Renal pelvis (tissue), 4 donors: Measurements from ENCODE around the gene C5AR1. TPM values are rescaled to one million over a fixed set of nuclear protein-coding genes. Genes with fewer than 3 reads are reported as not detected.
"Not testable (repeated sequence)": the region's sequence is repeated elsewhere in the genome, so short reads cannot be mapped to it uniquely, and the experiment has no call there.

Experiments used
- DNase-seq: peaks from one replicate; pipeline ENCODE4 v3.0.0-alpha.2; 2013
- polyA plus RNA-seq, 3 donors: library from polyadenylated mRNA; unstranded; fragments of 120-200 nt; gene quantifications; one replicate each; pipeline ENCODE4 v1.2.1, GENCODE V29; 2013; ENCODE audit not compliant: insufficient read length in 3 of 3

Gene C5AR1
- polyA plus RNA-seq, 3 donors = 2.9 to 7.4 (median 7.1) TPM

DNA sequence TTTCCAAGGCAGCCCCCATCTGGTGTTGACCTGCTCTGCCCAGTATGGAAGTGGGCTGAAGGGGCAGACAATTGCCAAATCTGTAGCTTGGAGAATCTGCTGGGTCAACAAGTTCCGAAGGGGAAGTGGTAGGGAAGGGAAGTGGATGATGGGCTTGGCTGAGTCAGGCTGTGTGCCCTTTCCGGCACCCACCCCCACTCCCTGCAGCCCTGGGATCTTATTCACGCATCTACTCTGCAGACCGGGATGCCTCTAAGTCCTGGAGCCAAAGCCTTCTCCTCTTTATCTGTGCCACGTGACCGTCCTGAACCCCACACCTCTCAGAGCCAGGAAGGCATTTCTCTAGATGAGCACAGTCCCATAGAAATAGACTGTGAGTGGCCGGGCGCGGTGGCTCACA is 14.8 kb downstream of the C5AR1 start:
- DNase-seq = no peak

DNA sequence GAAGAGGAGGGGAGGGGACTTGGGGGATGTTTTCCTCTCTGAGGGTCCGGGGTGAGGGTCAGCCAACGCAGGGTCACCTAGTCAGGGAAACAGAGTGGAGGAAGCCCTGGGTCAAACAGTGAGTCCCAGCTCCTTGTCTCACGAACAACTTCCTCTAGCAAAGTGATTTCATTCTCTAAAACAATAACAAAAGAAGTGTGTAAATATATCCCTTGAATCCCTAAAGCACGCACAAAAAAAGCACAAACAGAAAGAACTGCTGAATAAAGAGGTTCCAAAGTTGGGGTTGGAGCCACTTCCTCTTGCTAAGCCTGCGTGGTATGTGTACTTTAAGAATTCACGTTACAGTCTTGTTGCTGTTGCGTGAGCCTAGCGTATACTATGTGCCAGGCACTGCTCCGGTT is 20.8 kb downstream of the C5AR1 start:
- DNase-seq = no peak

DNA sequence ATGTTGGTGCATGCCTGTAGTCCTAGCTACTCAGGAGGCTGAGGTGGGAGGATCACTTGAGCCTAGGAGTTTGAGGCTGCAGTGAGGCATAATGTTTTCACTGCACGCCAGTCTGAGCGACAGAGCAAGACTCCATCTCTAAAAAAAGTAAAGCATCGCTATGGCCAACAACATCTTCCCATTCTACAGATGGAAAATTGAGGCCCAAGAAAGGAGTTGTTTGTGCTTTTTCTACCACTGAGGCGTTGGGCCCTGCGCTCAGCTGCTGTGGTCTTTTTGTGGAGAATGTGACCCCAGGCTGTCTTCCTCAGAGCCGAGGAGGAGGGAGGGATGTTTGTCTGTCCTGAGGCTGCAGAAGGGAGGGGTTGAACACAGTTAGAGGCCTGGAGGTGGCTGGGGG is 21.8 kb downstream of the C5AR1 start:
- no peak for DNase-seq

DNA sequence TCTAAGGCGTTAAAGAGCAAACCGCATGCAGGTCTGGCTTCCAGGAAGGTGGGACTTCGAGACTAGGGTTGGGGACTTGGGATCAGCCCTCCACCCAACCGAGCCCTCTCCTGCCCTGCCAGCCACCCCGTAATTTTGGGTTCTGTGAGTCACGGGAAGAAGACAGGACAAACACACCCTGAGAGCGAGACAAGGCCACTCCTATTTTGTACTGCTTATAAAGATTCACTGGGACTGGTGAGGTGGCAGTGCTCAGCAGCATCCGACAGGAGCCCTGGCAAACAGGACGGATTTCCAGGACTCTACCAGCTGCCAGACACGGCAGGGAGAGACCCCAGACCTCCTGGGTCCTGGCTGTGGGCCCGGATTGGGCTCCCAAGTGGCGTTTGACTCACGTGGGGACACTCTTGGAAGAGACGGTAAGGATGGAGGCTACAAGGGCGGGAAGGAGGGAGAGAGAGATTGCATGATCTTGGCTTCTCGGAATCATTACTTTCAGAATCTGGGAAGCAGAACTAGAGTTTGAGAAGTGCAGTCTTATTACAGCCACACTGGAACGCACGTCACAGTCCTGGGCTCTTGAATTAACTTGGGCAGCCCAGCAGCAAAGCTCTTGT is 22.4 kb downstream of the C5AR1 start, which contains the start of gene C5AR2:
Gene C5AR2, plus strand, starts transcription at position 245 of the 617 bp plus-strand sequence. CDS start 8,625 bp downstream, outside the sequence.
- no peak for DNase-seq

DNA sequence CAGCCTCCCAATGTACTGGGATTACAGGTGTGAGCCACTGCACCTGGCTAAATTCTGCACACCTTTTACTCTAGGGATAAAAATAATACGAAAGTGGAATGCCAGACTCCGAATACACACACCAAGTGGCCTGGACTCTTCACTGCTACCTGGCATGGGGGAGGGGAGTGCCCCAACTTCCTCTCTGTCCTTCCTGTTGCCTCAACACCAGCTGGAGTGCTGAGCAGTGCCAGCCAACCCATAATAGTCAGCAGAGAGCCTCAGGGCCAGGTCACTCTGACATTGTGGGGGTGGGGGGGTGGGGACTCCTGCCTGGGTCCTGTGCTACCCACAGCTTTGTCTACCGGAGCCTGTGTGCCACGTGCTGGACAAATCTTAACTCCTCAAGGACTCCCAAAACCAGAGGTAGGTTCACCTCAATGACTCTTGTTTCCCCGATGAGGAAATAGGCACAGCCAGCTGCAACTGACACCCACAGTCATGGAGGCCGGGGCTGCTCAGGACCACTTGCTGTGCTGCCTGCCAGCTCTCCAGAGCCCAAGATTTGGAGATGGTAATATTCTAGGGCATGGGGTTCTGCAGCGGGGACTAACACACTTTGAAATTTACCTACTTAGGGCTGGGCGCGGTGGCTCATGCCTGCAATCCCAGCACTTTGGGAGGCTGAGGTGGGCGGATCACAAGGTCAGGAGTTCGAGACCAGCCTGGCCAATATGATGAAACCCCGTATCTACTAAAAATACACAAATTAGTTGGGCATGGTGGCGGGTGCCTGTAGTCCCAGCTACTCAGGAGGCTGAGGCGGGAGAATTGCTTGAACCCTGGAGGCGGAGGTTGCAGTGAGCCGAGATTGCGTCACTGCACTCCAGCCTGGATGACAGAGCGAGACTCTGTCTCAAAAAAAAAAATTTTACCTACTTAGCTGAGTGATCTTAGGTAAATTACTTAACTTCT is 27.4 kb downstream of the C5AR1 start:
- DNase-seq = not testable (repeated sequence)

DNA sequence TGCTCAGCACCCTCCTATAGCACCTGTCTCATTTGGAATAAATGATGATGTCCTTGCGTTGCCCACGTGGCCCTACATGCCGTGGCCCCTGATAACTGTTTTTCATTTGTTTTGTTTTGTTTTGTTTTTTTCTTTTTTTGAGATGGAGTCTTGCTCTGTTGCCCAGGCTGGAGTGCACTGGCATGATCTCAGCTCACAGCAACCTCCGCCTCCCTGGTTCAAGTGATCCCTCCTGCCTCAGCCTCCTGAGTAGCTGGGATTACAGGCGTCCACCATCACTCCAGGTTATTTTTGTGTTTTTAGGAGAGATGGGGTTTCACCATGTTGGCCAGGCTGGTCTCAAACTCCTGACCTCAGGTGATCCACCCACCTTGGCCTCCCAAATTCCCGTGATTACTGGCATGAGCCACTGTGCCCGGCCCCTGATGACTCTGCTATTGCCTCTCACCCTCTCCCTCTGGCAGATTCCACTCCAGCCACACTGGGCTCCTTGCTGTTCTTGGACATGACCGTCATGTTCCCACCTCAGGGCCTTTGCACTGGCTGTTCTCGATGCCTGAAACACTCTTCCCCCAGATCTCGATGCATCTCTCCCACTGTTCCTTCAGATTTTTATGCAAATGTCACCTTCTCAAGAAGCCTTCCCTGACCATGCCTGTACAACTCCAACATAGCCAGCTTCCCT is 29.7 kb downstream of the C5AR1 start:
- no peak for DNase-seq

DNA sequence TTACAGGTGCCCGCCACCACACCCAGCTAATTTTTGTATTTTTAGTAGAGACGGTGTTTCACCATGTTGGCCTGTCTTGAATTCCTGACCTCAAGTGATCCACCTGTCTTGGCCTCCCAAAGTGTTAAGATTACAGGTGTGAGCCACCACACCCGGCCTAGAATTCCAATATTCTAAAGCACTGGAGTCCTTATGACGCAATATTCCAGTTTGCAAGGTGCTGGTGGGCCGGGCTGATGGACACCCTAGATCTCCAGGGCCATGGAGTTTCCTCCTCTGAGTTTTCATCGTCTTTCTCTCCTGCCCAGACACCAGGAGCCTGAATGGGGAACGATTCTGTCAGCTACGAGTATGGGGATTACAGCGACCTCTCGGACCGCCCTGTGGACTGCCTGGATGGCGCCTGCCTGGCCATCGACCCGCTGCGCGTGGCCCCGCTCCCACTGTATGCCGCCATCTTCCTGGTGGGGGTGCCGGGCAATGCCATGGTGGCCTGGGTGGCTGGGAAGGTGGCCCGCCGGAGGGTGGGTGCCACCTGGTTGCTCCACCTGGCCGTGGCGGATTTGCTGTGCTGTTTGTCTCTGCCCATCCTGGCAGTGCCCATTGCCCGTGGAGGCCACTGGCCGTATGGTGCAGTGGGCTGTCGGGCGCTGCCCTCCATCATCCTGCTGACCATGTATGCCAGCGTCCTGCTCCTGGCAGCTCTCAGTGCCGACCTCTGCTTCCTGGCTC is 31.0 kb downstream of the C5AR1 start:
- no peak for DNase-seq

DNA sequence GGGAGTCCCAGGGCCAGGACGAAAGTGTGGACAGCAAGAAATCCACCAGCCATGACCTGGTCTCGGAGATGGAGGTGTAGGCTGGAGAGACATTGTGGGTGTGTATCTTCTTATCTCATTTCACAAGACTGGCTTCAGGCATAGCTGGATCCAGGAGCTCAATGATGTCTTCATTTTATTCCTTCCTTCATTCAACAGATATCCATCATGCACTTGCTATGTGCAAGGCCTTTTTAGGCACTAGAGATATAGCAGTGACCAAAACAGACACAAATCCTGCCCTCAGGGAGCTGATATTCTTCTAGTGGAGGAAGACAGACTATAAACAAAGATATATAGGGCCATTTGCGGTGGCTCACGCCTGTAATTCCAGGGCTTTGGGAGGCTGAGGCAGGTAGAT is 32.1 kb downstream of the C5AR1 start:
- no peak for DNase-seq

DNA sequence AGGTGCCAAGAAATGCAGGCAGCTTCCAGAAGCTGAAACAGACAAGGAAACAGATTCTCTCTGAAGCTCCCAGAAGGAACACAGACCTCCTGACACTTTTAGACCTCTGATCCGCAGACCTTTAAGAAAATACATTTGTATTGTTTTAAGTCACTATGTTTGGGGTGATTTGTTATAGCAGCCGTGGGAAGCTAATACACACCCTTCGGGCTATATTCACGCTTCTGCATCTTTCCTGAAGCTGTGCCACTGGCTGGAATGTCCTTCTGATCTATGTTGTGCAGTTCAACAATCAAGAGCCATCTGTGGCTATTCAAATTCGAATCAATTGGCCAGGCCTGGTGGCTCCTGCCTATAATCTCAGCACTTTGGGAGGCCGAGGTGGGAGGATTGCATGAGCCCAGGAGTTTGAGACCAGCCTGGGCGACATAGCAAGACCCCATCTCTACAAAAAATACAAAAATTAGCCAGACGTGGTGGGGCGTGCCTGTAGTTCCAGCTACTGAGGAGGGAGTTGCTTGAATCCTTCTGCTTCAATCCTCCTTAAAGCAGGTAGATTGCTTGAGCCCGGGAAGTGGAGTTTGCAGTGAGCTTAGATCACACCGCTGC is 33.6 kb downstream of the C5AR1 start:
- no peak for DNase-seq

DNA sequence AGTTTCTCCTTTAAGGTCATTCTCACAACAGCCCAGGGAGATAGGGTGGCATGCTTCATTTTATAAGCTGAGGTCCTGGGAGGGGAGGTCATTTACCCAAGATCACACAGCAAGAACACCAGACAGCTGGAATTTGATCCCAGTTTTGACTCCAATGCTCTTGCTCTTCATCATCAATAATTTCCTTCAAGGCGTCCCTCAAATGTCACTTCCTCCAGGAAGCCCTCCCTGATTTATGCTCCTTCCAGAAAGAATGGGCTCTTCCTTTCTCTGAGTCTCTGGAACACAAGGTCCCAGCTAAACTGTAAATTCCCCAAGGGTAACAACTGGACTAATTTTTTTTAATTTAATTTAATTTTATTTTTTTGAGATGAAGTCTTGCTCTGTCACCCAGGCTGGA is 34.8 kb downstream of the C5AR1 start:
- no peak for DNase-seq

DNA sequence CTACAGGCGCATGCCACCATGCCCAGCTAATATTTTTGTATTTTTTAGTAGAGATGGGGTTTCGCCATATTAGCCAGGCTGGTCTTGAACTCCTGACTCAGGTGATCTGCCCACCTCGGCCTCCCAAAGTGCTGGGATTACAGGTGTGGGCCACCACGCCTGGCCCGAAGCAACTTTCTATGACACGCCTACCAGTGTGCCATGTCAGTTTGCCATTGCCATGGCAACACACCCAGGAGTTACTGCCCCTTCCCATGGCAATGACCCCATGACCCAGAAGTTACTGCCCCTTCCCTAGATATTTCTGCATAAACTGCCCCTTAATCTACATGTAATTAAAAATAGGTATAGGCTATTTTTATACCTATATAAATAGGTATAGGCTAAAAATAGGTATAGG is 36.4 kb downstream of the C5AR1 start:
- DNase-seq = not testable (repeated sequence)

DNA sequence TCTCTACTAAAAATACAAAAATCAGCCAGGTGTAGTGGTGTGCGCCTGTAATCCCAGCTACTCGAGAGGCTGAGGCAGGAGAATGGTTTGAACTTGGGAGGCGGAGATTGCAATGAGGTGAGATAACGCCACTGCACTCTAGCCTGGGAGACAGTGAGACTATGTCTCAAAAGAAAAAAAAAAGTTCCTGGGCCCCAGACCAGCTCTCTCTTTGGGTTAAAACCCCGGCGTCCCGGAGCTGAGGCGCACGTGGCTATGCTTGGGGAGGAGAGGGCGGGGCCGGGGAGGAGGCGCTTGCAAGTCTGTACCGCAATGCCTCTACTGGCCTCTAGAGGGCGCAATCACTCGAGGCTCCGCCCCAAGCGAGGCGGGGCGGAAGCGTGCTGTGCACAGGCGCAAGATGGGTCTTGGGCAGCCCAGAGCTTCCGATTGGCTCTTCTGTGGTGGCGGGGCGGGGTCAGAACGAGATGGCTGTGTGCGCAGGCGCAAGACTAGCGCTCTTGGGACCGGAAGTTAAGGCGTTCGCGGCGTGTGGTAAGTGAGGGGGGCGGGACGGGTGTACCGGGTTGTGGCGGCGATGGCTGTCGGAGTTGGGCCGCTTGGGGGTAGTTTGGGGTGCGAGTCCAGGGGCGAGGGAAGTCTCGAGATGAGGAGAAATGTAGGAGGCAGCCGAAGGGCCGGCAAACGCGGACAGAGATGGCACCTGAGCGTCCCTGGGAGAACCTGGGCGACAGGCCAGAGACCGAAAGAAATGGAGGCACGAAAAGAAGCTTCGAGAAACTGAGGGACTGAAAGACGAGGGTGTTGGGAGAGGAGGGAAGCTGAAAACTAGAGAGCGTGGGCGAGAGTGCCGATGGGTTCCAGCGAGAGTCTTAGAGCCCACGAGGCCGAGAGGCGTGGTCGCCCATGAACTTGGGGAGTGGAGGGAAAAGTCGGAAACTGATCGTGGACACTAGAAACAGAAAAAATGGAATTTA is 39.4 kb downstream of the C5AR1 start, which contains the start of gene DHX34:
Gene DHX34, plus strand, starts transcription at position 497 of the 977 bp plus-strand sequence. CDS start 3,716 bp downstream, outside the sequence.
- DNase-seq = peak; percentile 97

DNA sequence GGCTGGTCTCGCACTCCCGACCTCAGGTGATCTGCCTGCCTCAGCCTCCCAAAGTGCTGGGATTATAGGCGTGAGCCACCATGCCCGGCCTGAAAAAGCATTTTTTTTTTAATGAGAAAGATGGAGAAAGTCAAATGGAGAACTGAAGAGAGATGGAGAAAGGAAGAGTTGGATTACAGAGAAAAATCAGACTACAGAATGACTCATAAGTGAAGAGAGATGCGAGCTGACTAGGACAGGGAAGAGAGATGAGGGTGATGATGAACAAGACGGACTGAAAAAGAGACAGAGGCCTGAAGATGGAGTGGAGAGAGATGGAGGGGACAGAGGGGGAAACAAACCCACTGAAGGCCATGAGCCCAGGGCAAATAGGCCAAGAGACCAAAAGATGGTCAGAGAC is 41.0 kb downstream of the C5AR1 start:
- no peak for DNase-seq

DNA sequence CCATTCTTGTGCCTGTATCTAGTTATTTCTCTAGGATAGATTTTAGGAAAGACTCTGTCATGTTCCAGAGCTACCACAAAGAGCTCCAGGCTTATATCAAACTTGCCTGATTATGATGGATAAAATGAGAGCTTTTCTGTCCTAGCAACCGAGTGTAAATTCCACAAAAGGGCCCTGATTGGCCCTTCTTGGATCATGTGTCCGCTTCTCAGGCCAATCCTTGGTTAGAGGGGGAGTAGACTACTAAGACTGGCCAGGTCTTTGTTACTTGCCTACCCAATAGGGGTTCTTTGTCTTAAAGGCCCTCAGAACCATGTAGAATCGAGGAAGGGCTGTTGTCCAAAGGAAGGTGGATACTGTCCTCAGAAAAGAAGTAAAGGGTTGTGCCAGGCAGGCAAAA is 41.9 kb downstream of the C5AR1 start:
- DNase-seq = no peak

DNA sequence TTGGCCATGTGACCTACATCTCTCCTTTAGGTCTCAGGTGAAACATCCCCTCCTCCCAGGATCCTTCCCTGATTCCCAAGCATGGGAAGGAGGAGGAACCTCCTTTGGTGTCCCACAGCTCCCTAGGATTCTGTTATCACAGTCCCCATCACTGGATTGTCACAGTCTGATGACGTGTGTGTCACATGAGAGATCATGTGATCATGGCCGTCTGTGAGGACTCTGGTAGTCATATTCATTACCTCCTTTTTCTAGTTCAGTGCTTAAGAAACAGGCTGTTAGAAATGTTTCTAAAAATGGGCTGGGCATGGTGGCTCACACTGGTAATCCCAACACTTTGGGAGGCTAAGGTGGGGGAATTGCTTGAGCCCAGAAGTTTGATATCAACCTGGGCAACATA is 42.4 kb downstream of the C5AR1 start:
- no peak for DNase-seq

DNA sequence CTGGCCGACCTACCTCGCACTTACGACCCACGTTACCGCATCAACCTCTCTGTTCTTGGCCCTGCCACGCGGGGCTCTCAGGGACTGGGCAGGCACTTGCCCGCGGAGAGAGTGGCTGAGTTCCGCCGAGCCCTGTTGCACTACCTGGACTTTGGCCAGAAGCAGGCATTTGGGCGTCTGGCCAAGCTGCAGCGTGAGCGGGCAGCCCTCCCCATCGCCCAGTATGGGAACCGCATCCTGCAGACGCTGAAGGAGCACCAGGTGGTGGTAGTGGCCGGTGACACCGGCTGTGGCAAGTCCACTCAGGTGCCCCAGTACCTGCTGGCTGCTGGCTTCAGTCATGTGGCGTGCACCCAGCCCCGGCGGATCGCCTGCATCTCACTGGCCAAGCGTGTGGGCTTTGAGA is 43.6 kb downstream of the C5AR1 start:
- DNase-seq = no peak

DNA sequence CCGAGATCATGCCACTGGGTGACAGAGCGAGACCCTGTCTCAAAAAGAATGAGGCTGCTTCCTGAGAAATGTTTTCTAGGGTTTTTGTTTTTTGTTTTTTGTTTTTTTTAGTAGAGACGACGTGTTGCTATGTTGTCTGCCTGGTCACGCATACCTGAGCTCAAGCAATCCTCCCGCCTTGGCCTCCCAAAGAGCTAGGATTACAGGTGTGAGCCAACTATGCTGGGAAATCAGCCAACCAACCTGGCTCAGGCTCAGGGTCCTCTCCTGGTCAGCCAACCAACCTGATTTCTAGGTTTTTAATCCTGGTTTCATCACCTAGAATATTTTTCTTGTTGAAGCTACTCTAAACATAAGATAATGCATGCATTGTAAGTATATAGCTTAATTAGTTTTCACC is 47.2 kb downstream of the C5AR1 start:
- no peak for DNase-seq

DNA sequence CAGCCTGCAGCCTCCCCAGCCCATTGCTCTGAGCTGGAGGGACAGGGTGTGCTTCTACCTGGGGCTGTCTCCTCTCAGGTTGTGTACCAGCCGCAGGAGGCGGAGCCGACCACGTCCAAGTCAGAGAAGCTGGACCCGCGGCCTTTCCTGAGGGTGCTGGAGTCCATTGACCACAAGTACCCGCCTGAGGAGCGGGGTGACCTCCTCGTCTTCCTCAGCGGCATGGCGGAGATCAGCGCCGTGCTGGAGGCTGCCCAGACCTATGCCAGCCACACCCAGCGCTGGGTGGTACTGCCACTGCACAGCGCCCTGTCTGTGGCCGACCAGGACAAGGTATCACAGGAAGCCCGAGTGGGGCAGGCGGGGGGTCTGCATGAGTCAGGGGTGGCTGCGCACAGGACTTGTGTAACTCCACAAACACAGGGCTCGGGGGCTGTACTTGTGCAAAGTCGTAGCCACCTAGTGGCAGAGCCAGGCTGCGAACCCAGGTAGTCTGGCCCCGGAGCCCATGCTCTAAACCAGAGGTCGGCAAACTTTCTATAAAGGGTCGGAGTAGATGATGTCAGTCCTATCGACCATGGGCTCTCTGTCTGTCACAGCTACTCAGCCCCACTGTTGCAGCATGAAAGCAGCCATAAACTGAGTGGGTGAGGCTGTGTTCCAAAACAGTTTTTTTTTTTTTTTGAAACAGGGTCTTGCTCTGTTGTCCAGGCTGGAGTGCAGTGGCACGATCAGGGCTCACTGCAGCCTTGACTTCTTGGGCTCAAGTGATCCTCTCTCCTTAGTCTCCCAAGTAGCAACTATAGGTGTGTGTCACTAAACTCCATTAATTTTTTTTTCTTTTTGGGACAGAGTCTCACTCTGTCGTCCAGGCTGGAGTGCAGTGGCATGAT is 48.4 kb downstream of the C5AR1 start:
- DNase-seq = no peak

DNA sequence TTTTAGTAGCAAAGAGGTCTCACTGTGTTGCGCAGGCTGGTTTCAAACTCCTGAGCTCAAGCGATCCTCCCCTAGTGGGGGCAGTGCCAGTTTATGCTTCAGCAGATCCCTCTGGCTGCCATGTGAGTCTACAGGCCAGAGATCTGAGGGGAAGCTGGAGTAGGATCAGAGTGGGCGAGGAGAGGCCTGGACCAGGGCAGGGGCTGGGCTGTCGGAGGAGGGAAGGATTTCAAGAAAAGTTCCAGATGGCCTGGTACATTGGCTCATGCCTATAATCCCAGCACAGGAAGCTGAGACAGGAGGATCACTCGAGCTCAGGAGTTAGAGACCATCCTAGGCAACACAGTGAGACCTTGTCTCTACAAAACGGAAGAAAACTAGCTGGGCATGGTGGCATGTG is 49.3 kb downstream of the C5AR1 start:
- DNase-seq = no peak
